Measurements from ENCODE around the gene SREBF2. TPM values are rescaled to one million over a fixed set of nuclear protein-coding genes. Genes with fewer than 3 reads are reported as not detected.

SREBF2 gene
- total RNA-seq, 2 experiments from 2014 or later, result 167 to 312 TPM

- Histone ChIP-seq H3K36me3 (ENCODE audit: insufficient read depth, low read length) (peaks cover 97% of the 10 kb centered on the region), H2AFZ (ENCODE audit: low read length) (no peak overlapping the region), H3K4me1 (ENCODE audit: insufficient read depth, low read length, poor library complexity, severe bottlenecking) (peaks cover 13% of the 10 kb centered on the region), H3K79me2 (ENCODE audit: insufficient read depth, low read depth, low read length) (no peaks in the 10 kb centered on the region; the same call in 1 of the 2 replicates), H3K9me2 (ENCODE audit: insufficient read depth, low read length) (no peaks in the 10 kb centered on the region), H3K4me2 (ENCODE audit: low read length) (no peak overlapping the region), H4K20me1 (ENCODE audit: insufficient read depth, low read length) (no peaks in the 10 kb centered on the region), H3K9me3 (ENCODE audit: low read length) (no peaks in the 10 kb centered on the region), H3K27ac (ENCODE audit: low read depth, low read length, poor library complexity, severe bottlenecking) (no peak overlapping the region), H3K4me3 (ENCODE audit: low read depth, low read length, poor library complexity, severe bottlenecking) (no peak overlapping the region)
- intact Hi-C loops (cut with micrococcal nuclease; ENCODE audit: unreplicated experiment), result no loop called here
- TF ChIP-seq EZH2phosphoT487 (IDR thresholded peaks at IDR 0.05; ENCODE audit: borderline replicate concordance, low read depth, low read length) (no peak), CTCF (conservative IDR thresholded peaks at IDR 0.05; ENCODE audit: low read length) (no peak)
- BruUV-seq (replicated peaks), result no TSS peak
- ChIA-PET CTCF (ENCODE audit: unreplicated experiment) (no interaction called here), POLR2A (no interaction called here)
- no peak for DNase-seq (ENCODE audit: low spot score)
Measured at GRCh38 chr22:41892721-41893120, 59.8 kb downstream of the SREBF2 start.

GRCh38 chr22:41893591-41894375 lies 60.9 kb downstream of the SREBF2 start:
- H4K20me1 ChIP-seq (ENCODE audit: insufficient read depth, low read length), result no peaks in the 10 kb centered on the region
- intact Hi-C loops (cut with micrococcal nuclease; ENCODE audit: unreplicated experiment), result no loop called here
- H3K4me3 ChIP-seq (ENCODE audit: low read depth, low read length, poor library complexity, severe bottlenecking), result no peak overlapping the region
- H3K4me2 ChIP-seq (ENCODE audit: low read length), result no peak overlapping the region
- no peak for DNase-seq (ENCODE audit: low spot score)
- BruUV-seq (replicated peaks), result no TSS peak
- H2AFZ ChIP-seq (ENCODE audit: low read length), result no peak overlapping the region
- TF ChIP-seq CTCF (conservative IDR thresholded peaks at IDR 0.05; ENCODE audit: low read length) (no peak), EZH2phosphoT487 (IDR thresholded peaks at IDR 0.05; ENCODE audit: borderline replicate concordance, low read depth, low read length) (no peak)
- H3K9me2 ChIP-seq (ENCODE audit: insufficient read depth, low read length), result no peaks in the 10 kb centered on the region
- H3K79me2 ChIP-seq (ENCODE audit: insufficient read depth, low read depth, low read length), result no peaks in the 10 kb centered on the region; the same call in 1 of the 2 replicates
- no peaks in the 10 kb centered on the region for H3K9me3 ChIP-seq (ENCODE audit: low read length)
- H3K4me1 ChIP-seq (ENCODE audit: insufficient read depth, low read length, poor library complexity, severe bottlenecking), result peaks cover 3% of the 10 kb centered on the region
- CTCF ChIA-PET (ENCODE audit: unreplicated experiment), result interaction anchor here (0.6 kb wide), 1 partner anchor 69 kb away, joined by 3 read pairs; no protein-coding TSS in a partner anchor
- H3K27ac ChIP-seq (ENCODE audit: low read depth, low read length, poor library complexity, severe bottlenecking), result no peak overlapping the region
- H3K36me3 ChIP-seq (ENCODE audit: insufficient read depth, low read length), result peaks cover 97% of the 10 kb centered on the region
- POLR2A ChIA-PET, result no interaction called here

GRCh38 chr22:41898645-41899044 lies 65.7 kb downstream of the SREBF2 start:
- H3K4me3 ChIP-seq (ENCODE audit: low read depth, low read length, poor library complexity, severe bottlenecking), result no peak overlapping the region
- no peak for DNase-seq (ENCODE audit: low spot score)
- intact Hi-C loops (cut with micrococcal nuclease; ENCODE audit: unreplicated experiment), result no loop called here
- no peaks in the 10 kb centered on the region for H3K9me2 ChIP-seq (ENCODE audit: insufficient read depth, low read length)
- CTCF ChIA-PET (ENCODE audit: unreplicated experiment), result no interaction called here
- TF ChIP-seq CTCF (conservative IDR thresholded peaks at IDR 0.05; ENCODE audit: low read length) (no peak), EZH2phosphoT487 (IDR thresholded peaks at IDR 0.05; ENCODE audit: borderline replicate concordance, low read depth, low read length) (no peak)
- H3K27ac ChIP-seq (ENCODE audit: low read depth, low read length, poor library complexity, severe bottlenecking), result no peak overlapping the region
- H3K36me3 ChIP-seq (ENCODE audit: insufficient read depth, low read length), result peaks cover 98% of the 10 kb centered on the region
- H3K4me2 ChIP-seq (ENCODE audit: low read length), result no peak overlapping the region
- no peaks in the 10 kb centered on the region for H3K4me1 ChIP-seq (ENCODE audit: insufficient read depth, low read length, poor library complexity, severe bottlenecking)
- POLR2A ChIA-PET, result no interaction called here
- H4K20me1 ChIP-seq (ENCODE audit: insufficient read depth, low read length), result no peaks in the 10 kb centered on the region
- H3K79me2 ChIP-seq (ENCODE audit: insufficient read depth, low read depth, low read length), result no peaks in the 10 kb centered on the region
- H3K9me3 ChIP-seq (ENCODE audit: low read length), result no peaks in the 10 kb centered on the region
- no TSS peak for BruUV-seq (replicated peaks)
- no peak overlapping the region for H2AFZ ChIP-seq (ENCODE audit: low read length)
